Neuronal stem cell (in vitro differentiated cells): Measurements from ENCODE around the gene SVIP.

Source experiments
- DNase-seq: peaks from one replicate; pipeline ENCODE4 v3.0.0-alpha.2; 2013; ENCODE audit warnings: low spot score
- H2AFZ ChIP-seq: one replicate; pipeline ENCODE4 v1.6.1; 2013; ENCODE audit warnings: mild to moderate bottlenecking, low read length, inconsistent platforms
- H2AK5ac ChIP-seq: 2 replicates; pipeline ENCODE4 v1.6.1; 2013; ENCODE audit warnings: low read depth, mild to moderate bottlenecking, inconsistent platforms, low read length, moderate library complexity, mixed read lengths
- H2BK120ac ChIP-seq: 2 replicates; pipeline ENCODE4 v1.6.1; 2013; ENCODE audit warnings: low read depth, mild to moderate bottlenecking, inconsistent platforms, low read length, moderate library complexity, mixed read lengths
- H2BK12ac ChIP-seq: one replicate; pipeline ENCODE4 v1.6.1; 2013; ENCODE audit warnings: low read length, inconsistent platforms
- H2BK15ac ChIP-seq: 2 replicates; pipeline ENCODE4 v1.6.1; 2013; ENCODE audit warnings: mild to moderate bottlenecking, low read length, inconsistent platforms, mixed read lengths
- H2BK5ac ChIP-seq: one replicate; pipeline ENCODE4 v1.6.1; 2013; ENCODE audit warnings: inconsistent platforms, mild to moderate bottlenecking, low read length, moderate library complexity
- H3K14ac ChIP-seq: one replicate; pipeline ENCODE4 v1.6.1; 2013; ENCODE audit warnings: low read length, inconsistent platforms
- H3K18ac ChIP-seq: 2 replicates; pipeline ENCODE4 v1.6.1; 2013; ENCODE audit warnings: low read length, inconsistent platforms
- H3K23ac ChIP-seq: 2 replicates; pipeline ENCODE4 v1.6.1; 2013; ENCODE audit warnings: low read depth, mild to moderate bottlenecking, mixed read lengths, low read length, inconsistent platforms; ENCODE audit not compliant: poor library complexity
- H3K27ac ChIP-seq: replicated peaks from 3 replicates; pipeline ENCODE4 v1.5.1; 2013; ENCODE audit warnings: low read length, inconsistent platforms
- H3K27me3 ChIP-seq, 3 experiments: 2 replicates each; pipeline ENCODE4 v1.6.1; 2013; ENCODE audit warnings: low read length in 3 of 3, mild to moderate bottlenecking in 2 of 3, inconsistent platforms in 1 of 3, low read depth in 1 of 3, mixed read lengths in 1 of 3, moderate library complexity in 1 of 3; ENCODE audit not compliant: control insufficient read depth in 3 of 3, insufficient read depth in 3 of 3
- H3K36me3 ChIP-seq, 2 donors: replicated peaks in 1 of 2; 2 replicates each; pipeline ENCODE4 v1.6.1; 2013; ENCODE audit warnings: low read length in 2 of 2; ENCODE audit not compliant: control insufficient read depth in 2 of 2, insufficient read depth in 2 of 2
- H3K4ac ChIP-seq: 2 replicates; pipeline ENCODE4 v1.6.1; 2013; ENCODE audit warnings: inconsistent platforms, mild to moderate bottlenecking, low read length, moderate library complexity
- H3K4me1 ChIP-seq, 2 donors: 1 replicate in 1 of 2; 2 replicates in 1 of 2; pipeline ENCODE4 v1.6.1; 2013; ENCODE audit warnings: low read length in 2 of 2, low read depth in 1 of 2; ENCODE audit not compliant: control insufficient read depth in 2 of 2, insufficient read depth in 1 of 2
- H3K4me2 ChIP-seq: one replicate; pipeline ENCODE4 v1.6.1; 2013; ENCODE audit warnings: mild to moderate bottlenecking, low read length, inconsistent platforms; ENCODE audit not compliant: insufficient read depth, poor library complexity, severe bottlenecking
- H3K4me3 ChIP-seq, 2 donors: 2 replicates each; pipeline ENCODE4 v1.5.1; 2013; ENCODE audit warnings: low read length in 2 of 2, mild to moderate bottlenecking in 2 of 2, inconsistent platforms in 1 of 2, moderate library complexity in 1 of 2
- H3K79me1 ChIP-seq: one replicate; pipeline ENCODE4 v1.6.1; 2013; ENCODE audit warnings: low read depth, mild to moderate bottlenecking, inconsistent platforms, low read length, moderate library complexity
- H3K9ac ChIP-seq: one replicate; pipeline ENCODE4 v1.6.1; 2013; ENCODE audit warnings: mild to moderate bottlenecking, low read depth, low read length, inconsistent platforms; ENCODE audit not compliant: poor library complexity
- H3K9me3 ChIP-seq, 2 donors: replicated peaks in 1 of 2; 2 replicates each; pipeline versions ENCODE3 to v1.6.1; 2013; ENCODE audit warnings: low read length in 2 of 2, mild to moderate bottlenecking in 2 of 2, inconsistent platforms in 1 of 2, low read depth in 1 of 2, mixed read lengths in 1 of 2, moderate library complexity in 1 of 2; ENCODE audit not compliant: control insufficient read depth in 2 of 2, insufficient read depth in 1 of 2
- H4K8ac ChIP-seq: one replicate; pipeline ENCODE4 v1.6.1; 2013; ENCODE audit warnings: low read depth, mild to moderate bottlenecking, inconsistent platforms, low read length, moderate library complexity
- H4K91ac ChIP-seq: one replicate; pipeline ENCODE4 v1.6.1; 2013; ENCODE audit warnings: low read length, low read depth, mild to moderate bottlenecking, inconsistent platforms; ENCODE audit not compliant: poor library complexity
- WGBS, 2 donors: extraction: QIAGEN DNeasy Blood & Tissue Kit; methylation state at CpG; one replicate each; pipeline ENCODE4 v1.1.7; 2013; ENCODE audit warnings: missing lambda C conversion rate in 2 of 2, mixed read lengths in 1 of 2; ENCODE audit not compliant: insufficient read length in 2 of 2, insufficient replicate concordance in 1 of 2; ENCODE audit errors: extremely low coverage in 2 of 2; 5-methylcytosine and 5-hydroxymethylcytosine counted together

Gene SVIP

GRCh38 chr11:22769081-22769480 is 60.5 kb downstream of the SVIP start:
- Histone ChIP-seq H3K27me3 (no peaks in the 10 kb centered on the region), H2BK120ac (no peak overlapping the region), H3K4me2 (no peak overlapping the region)

More at GRCh38 chr11:22769081-22769480, 60.5 kb downstream of the SVIP start:
- H2BK5ac ChIP-seq = no peak overlapping the region
- no peak overlapping the region for H4K8ac ChIP-seq
- H3K23ac ChIP-seq = no peak overlapping the region
- H3K9ac ChIP-seq = no peak overlapping the region
- H2AFZ ChIP-seq = no peak overlapping the region
- no peak for DNase-seq
- H2BK12ac ChIP-seq = no peak overlapping the region
- no peaks in the 10 kb centered on the region for H3K79me1 ChIP-seq
- no peak overlapping the region for H3K14ac ChIP-seq
- H3K4me1 ChIP-seq = no peaks in the 10 kb centered on the region
- H3K9me3 ChIP-seq = no peaks in the 10 kb centered on the region
- no peak overlapping the region for H3K4ac ChIP-seq
- H4K91ac ChIP-seq = no peak overlapping the region
- H2AK5ac ChIP-seq = no peak overlapping the region
- no peak overlapping the region for H3K4me3 ChIP-seq
- H3K36me3 ChIP-seq = no peaks in the 10 kb centered on the region
- H3K27ac ChIP-seq = no peak overlapping the region
- no peak overlapping the region for H3K18ac ChIP-seq
- no CpG with 5 or more reads among the region's 1 CpG for WGBS, 2 donors
- no peak overlapping the region for H2BK15ac ChIP-seq
